CD4-positive, alpha-beta T cell treated with Interleukin-6 for 4 hours (primary cell): ENCODE data around the gene SLCO1B1.
"Not testable (repeated sequence)": the region's sequence is repeated elsewhere in the genome, so short reads cannot be mapped to it uniquely, and the experiment has no call there.

Experiments
- DNase-seq: peaks from one replicate; pipeline ENCODE4 v3.0.0-alpha.2; 2020; ENCODE audit warnings: mixed read lengths

The SLCO1B1 gene, protein sequence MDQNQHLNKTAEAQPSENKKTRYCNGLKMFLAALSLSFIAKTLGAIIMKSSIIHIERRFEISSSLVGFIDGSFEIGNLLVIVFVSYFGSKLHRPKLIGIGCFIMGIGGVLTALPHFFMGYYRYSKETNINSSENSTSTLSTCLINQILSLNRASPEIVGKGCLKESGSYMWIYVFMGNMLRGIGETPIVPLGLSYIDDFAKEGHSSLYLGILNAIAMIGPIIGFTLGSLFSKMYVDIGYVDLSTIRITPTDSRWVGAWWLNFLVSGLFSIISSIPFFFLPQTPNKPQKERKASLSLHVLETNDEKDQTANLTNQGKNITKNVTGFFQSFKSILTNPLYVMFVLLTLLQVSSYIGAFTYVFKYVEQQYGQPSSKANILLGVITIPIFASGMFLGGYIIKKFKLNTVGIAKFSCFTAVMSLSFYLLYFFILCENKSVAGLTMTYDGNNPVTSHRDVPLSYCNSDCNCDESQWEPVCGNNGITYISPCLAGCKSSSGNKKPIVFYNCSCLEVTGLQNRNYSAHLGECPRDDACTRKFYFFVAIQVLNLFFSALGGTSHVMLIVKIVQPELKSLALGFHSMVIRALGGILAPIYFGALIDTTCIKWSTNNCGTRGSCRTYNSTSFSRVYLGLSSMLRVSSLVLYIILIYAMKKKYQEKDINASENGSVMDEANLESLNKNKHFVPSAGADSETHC

GRCh38 chr12:21130998-21131397 lies at the start of gene SLCO1B1:
Gene SLCO1B1, plus strand, starts transcription at chr12:21131194. Its CDS starts 10,381 bp downstream, at chr12:21141575.
- no peak for DNase-seq

DNA sequence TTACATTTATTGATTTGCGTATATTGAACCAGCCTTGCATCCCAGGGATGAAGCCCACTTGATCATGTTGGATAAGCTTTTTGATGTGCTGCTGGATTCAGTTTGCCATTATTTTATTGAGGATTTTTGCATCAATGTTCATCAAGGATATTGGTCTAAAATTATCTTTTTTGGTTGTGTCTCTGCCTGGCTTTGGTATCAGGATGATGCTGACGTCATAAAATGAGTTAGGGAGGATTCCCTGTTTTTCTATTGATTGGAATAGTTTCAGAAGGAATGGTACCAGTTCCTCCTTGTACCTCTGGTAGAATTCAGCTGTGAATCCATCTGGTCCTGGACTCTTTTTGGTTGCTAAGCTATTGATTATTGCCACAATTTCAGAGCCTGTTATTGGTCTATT lies 46.2 kb upstream of the SLCO1B1 start:
- not testable (repeated sequence) for DNase-seq

- no peak for DNase-seq
Observed at GRCh38 chr12:21111732-21112131, 19.3 kb upstream of the SLCO1B1 start.

- DNase-seq, result no peak
Observed at GRCh38 chr12:21113266-21113665, 17.7 kb upstream of the SLCO1B1 start.

DNA sequence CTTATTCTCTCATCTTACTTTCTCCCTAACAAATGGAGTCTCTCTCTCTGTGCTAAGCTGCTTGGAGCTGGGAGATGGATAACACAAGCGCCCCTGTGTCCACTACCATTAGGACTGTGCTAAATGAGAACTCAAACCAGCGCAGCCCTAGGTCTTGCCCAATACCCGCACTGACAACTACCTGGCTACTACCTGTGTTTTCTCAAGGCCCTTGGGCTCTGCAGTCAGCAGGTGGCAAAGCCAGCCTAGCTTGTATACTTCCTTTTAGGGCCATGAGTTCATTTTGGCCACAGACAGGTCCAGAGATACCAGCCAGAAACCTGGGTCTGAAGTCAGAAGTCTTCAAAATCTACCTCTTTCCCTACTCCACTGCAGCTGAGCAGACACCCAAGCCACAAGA lies 13.0 kb upstream of the SLCO1B1 start:
- no peak for DNase-seq

GRCh38 chr12:21118760-21119159 lies 12.2 kb upstream of the SLCO1B1 start:
- no peak for DNase-seq

DNA sequence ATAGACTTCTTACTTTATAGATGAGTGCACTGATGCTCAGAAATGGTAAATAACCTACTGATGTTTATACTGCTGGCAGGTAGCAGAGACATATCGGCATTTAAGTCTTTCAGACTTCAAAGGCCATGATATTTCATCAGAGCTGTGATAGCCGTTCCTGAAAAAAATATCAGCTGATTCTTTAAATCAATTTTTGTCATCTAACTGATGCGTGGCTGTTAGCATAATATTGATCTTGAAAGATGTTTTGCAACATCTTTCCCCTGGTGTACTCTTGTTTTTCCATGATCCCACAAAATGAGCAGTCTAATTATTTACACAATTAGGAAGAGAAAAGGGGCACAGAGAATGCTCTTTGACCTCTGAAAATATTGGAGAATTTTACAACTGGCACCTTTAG lies 1.6 kb upstream of the SLCO1B1 start:
- no peak for DNase-seq

- no peak for DNase-seq
Observed at GRCh38 chr12:21129906-21130305, 1.1 kb upstream of the SLCO1B1 start.

DNA sequence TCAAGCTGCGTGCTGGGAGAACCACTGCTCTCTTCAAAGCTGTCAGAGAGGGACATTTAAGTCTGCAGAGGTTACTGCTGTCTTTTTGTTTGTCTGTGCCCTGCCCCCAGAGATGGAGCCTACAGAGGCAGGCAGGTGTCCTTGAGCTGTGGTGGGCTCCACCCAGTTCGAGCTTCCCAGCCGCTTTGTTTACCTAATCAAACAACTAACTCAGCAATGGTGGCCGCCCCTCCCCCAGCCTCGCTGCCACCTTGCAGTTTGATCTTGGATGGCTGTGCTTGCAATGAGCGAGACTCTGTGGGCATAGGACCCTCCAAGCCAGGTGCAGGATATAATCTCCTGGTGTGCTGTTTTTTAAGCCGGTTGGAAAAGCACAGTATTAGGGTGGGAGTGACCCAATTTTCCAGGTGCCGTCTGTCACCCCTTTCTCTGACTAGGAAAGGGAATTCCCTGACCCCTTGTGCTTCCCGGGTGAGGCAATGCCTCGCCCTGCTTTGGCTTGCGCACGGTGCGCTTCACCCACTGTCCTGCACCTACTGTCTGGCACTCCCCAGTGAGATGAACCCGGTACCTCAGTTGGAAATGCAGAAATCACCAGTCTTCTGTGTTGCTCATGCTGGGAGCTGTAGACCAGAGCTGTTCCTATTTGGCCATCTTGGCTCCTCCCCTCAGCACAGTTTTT lies 6.5 kb downstream of the SLCO1B1 start:
- not testable (repeated sequence) for DNase-seq

- DNase-seq, result no peak
Observed at GRCh38 chr12:21138016-21138415, 7.0 kb downstream of the SLCO1B1 start.

DNA sequence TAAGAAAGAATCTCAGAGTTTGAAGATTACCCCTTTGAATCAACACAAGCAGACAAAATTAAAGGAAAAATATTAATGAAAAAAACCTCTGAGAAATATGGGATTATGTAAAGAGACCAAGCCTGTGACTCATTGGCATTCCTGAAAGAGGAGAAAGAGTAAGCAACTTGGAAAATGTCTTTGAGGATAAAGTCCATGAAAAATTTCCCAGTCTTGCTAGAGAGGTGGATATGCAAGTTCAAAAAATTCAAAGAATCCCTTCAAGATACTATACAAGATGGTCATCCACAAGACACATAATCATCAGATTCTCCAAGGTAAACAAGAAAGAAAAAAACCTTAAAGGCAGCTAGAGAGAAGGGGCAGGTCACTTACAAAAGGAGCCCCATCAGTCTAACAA lies 13.3 kb downstream of the SLCO1B1 start:
- no peak for DNase-seq

DNA sequence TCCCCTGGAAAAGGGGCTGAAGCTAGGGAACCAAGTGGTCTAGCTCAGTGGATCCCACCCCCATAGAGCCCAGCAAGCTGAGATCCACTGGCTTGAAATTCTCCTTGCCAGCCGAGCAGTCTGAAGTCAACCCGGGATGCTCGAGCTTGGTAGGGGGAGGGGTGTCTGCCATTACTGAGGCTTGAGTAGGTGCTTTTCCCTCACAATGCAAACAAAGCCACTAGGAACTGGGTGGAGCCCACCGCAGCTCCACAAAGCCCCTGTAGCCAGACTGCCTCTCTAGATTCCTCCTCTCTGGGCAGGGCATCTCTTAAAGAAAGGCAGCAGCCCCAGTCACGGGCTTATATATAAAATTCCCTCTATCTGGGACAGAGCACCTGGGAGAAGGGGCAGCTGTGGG lies 18.9 kb downstream of the SLCO1B1 start:
- DNase-seq, result not testable (repeated sequence)

- DNase-seq, result no peak
Observed at GRCh38 chr12:21151184-21151583, 20.2 kb downstream of the SLCO1B1 start.

- no peak for DNase-seq
Observed at GRCh38 chr12:21155522-21156351, 24.7 kb downstream of the SLCO1B1 start.

- no peak for DNase-seq
Observed at GRCh38 chr12:21165048-21165447, 34.1 kb downstream of the SLCO1B1 start.

- DNase-seq, result peak; percentile 4
Observed at GRCh38 chr12:21169878-21170472, 39.0 kb downstream of the SLCO1B1 start.

GRCh38 chr12:21172079-21172478 lies 41.1 kb downstream of the SLCO1B1 start:
- DNase-seq, result no peak

DNA sequence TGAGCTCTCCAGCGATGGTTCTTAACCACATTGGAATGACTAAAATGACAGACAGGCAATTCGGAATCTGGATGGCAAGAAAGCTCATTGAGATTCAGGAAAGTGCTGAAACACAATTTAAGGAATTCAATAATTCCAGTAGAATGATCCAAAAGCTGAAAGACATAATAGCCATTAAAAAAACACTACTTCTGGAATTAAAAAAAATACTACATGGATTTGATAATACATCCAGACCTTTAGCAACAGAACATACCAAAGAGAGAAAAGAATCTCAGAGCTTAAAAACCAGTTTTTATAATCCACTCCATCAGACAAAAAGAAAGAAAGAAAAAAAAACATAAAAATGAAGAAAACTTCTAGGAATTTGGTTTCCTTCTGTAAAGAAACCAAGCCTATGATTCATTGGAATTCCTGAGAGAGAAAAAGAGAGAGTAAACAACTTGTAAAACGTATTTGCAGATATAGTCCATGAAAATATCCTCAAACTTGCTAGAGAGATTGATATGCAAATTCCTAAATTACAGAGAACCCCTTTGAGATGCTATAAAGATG lies 52.8 kb downstream of the SLCO1B1 start:
- DNase-seq, result no peak

DNA sequence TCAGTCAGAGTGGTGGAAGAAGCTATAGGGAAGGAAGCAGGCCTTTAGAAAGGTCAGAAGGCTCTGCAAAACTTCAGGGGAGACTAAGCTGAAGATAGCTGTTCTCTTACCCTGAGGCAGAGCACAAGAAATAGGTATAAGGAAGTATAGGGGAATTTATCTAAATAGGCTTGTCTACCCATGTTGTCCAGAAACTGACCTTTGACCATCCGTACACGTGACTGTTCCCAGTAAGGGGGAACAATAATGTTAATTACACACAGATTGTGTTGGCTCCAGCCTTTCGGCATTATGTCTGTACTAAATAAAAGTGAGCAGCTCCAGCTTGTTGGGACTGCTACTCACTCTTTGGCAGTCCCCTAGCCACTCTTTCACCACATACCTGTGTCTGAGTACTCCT lies 59.0 kb downstream of the SLCO1B1 start:
- DNase-seq, result no peak

- DNase-seq, result not testable (repeated sequence)
Observed at GRCh38 chr12:21214433-21214832, 83.4 kb downstream of the SLCO1B1 start.

- DNase-seq, result no peak
Observed at GRCh38 chr12:21219206-21219605, 88.2 kb downstream of the SLCO1B1 start.

GRCh38 chr12:21220266-21220665 lies 89.3 kb downstream of the SLCO1B1 start:
- DNase-seq, result no peak
